ENCODE data around the gene AK4.

DNA sequence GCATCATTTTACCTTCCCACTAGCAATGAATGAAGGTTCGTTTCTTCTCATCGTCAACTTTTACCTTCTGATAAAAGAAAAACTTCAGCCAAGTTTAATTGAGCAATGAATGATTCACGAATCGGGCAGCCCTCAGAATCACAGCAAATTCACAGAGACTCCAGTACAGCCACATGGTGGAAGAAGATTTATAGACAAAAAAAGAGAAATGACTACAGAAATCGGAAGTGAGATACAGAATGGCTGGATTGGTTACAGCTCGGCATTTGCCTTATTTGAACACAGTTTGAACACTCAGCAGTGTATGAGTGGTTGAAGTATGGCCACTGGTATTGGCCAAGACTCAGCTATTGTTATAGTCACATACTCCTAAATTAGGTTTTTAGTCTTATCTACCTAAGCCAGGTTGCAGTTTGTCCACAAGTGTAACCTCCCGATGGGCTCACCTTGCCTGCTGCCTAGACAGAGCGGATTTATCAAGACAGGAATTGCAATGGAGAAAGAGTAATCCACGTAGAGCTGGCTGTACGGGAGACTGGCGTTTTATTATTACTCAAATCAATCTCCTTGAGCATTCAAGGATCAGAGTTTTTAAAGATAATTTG, 15.3 kb downstream of the AK4 start:
- TF ChIP-seq, protein P1, sequence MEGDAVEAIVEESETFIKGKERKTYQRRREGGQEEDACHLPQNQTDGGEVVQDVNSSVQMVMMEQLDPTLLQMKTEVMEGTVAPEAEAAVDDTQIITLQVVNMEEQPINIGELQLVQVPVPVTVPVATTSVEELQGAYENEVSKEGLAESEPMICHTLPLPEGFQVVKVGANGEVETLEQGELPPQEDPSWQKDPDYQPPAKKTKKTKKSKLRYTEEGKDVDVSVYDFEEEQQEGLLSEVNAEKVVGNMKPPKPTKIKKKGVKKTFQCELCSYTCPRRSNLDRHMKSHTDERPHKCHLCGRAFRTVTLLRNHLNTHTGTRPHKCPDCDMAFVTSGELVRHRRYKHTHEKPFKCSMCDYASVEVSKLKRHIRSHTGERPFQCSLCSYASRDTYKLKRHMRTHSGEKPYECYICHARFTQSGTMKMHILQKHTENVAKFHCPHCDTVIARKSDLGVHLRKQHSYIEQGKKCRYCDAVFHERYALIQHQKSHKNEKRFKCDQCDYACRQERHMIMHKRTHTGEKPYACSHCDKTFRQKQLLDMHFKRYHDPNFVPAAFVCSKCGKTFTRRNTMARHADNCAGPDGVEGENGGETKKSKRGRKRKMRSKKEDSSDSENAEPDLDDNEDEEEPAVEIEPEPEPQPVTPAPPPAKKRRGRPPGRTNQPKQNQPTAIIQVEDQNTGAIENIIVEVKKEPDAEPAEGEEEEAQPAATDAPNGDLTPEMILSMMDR (IDR thresholded peaks at IDR 0.05) = no peak
- TF ChIP-seq POLR2A (IDR thresholded peaks at IDR 0.05) = no peak
